Hematopoietic multipotent progenitor cell treated with erythropoietin and hydrocortisone succinate and interleukin-3 and kit ligand, for 8 days (in vitro differentiated cells): ENCODE results near the gene PRPF4.
"Not testable (repeated sequence)": the region's sequence is repeated elsewhere in the genome, so short reads cannot be mapped to it uniquely, and the experiment has no call there.

Experiments used
- DNase-seq: peaks from one replicate; pipeline ENCODE4 v3.0.0-alpha.2; 2015

Gene PRPF4

DNA sequence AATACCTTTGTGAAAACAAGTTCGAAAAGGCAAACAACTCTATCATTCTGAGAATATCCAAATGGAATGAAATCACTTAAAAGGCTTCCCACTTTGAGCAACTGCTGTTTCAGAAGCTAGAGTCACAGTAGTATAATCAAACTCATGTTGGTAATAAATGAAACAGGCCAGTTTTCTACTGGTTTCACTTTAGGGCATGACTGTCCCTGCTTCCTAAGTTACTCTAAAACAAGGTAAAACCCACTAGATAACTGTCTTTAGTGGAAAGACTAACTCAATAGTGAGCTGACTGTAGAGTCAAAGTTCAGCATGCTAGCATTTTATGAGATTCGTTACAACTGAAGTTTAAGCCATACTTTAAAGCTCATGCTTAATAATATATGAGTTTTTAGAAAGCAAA, 6.1 kb upstream of the PRPF4 start:
- DNase-seq, result peak; percentile 6

DNA sequence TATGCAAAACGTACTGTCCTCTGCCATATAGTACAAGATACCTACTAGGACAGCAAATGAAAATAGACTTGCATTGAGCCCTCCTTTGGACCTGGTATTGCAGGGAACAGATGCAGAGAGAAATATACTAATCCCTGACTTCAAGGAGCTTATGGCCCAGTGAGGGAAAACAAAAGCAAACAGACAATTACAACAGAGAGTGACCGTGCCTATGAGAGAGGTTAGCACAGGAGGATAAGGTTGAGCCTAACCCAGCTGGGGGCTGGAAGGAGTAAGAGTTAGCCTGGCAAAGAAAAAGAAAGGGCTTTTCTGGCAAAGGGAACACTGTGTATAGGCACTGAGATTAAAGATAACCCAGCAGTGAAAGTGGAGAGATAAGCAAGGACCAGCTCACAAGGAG, 5.6 kb upstream of the PRPF4 start:
- peak; percentile 44 for DNase-seq

DNA sequence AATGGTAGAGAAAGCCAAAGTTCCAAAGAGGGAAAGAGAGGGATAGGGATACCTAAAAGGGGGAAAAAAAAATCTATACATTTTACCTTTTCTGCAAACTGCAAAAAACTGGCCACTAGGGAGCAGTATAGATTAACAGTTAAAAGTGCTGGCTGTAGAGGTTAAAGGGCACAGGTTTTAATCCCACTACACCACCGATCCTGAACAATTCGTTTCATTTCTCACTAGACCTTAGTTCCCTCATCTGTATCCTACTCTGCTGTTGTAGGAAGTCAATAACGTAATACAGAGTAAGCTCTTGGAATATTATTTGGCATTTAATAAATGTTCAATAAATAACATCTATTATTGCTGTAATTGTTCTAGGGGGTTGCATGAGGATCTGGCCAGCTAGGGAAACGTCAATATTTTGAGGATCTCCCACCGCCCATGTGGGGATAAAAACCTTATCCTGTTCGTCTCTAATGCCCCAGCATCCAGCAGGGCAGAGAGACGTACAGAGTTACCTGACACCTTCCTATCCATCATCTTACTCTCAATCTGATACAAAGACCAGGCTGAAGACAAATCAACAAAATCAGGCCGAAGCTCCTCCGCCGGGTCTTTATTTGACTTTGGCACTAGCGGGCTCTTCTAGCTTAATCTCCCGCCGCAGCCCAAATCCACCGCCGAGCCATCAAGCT, 843 bp upstream of the PRPF4 start:
- DNase-seq, result peak; percentile 82

DNA sequence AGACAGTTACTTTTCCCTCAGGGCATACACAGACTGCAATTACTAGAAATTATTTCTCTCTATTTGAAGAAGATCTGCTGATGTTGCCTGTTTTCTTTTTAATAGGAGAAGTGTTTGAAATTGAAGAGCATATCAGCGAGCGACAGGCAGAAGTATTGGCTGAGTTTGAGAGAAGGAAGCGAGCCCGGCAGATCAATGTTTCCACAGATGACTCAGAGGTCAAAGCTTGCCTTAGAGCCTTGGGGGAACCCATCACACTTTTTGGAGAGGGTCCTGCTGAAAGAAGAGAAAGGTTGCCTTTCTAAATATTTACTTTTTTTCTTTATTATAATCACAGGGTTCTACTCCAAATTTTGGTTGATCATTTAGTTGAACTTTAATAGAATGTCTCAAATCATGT, 3.4 kb downstream of the PRPF4 start:
- no peak for DNase-seq

DNA sequence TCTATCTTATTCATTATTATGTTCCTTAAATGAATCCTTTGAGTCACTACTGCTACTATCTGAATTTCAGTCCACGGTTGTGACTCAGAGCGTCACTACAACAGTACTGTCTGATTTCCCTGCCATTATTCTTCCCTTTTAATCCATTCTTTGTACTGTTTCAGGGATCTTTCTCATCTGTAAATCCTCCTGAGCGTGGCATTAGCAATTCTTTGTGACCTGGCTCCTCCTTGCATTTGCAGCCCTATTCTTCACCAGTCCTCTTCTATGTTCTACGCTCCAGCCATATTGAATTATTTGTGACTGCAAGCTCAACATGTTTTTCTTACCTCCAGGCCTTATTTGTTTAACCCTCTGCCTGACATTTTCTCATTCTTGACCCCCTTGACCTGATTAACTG, 5.9 kb downstream of the PRPF4 start:
- DNase-seq, result no peak

DNA sequence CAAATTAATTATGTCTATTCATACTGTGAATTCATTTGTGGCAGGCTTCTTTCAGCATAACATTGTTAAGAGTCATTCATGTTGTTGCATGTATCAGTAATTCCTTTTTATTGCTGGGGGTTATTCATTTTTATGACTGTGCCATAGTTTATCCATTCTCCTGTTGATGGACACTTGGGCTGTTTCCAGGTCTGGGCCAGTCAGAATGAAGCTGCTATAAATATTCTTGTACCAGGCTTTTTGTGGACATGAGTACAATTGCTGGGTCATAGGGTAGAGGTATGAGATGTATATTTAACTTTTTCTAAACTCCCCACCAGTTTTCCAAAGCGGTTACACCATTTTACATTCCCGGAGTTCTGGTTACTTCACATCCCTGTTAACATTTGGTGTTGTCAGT, 13.6 kb downstream of the PRPF4 start:
- no peak for DNase-seq

DNA sequence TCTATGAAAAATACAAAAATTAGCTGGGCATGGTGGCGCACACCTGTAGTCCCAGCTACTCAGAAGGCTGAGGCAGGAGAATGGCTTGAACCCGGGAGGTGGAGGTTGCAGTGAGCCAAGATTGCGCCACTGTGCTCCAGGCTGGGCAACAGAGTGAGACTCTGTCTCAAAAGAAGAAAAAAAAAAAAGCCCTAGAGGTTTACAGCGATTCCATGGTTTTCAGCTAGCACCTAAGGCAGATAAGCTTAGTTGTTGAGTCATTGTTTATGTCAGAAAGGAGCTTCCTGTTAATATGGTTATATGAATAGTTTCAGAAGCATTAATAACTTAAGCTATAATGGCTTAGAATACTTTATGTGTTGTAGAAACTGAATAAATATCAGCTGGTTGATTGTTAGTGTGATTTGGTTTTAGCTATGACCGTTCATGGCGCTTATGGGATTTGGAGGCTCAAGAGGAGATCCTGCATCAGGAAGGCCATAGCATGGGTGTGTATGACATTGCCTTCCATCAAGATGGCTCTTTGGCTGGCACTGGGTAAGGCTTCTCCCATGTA, 14.7 kb downstream of the PRPF4 start:
- no peak for DNase-seq

DNA sequence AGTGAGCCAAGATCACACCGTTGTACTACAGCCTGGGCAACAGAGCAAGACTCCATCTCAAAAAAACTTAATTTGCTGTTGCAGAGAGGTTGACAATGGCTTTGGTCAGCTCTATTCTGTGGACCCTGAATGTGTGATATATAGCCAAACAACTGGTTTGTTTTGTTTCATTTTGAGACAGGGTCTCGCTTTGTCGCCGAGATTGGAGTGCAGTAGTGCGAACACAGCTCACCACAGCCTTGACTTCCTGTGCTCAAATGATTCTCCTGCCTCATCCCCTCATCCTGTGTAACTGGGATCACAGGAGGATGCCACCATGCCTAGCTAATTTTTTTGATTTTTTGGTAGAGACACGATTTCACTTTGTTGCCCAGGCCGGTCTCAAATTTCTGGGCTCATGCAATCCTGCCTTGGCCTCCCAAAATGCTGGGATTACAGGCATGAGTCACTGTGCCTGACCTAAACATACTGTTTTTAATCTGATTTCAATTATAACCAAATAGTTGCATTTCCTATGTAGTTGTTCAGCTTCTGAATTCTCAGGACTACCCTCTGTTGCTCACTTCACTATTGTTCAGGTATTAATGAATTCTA, 17.9 kb downstream of the PRPF4 start:
- no peak for DNase-seq

DNA sequence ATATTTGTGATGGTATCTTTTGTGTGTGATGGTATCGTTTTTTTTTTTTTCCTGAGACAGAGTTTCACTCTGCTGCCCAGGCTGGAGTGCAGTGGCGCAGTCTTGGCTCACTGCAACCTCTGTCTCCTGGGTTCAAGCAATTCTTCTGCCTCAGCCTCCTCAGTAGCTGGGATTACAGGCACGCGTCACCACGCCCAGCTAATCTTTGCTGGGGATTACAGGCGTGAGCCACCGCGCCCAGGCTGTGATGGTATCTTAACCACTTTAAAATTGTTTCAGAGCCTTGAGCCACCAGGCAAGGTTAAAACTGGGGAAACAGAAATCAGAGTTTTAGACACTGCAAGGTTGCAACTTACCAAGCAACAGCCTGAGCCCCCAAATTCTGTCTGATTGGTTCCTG, 20.8 kb downstream of the PRPF4 start:
- not testable (repeated sequence) for DNase-seq

DNA sequence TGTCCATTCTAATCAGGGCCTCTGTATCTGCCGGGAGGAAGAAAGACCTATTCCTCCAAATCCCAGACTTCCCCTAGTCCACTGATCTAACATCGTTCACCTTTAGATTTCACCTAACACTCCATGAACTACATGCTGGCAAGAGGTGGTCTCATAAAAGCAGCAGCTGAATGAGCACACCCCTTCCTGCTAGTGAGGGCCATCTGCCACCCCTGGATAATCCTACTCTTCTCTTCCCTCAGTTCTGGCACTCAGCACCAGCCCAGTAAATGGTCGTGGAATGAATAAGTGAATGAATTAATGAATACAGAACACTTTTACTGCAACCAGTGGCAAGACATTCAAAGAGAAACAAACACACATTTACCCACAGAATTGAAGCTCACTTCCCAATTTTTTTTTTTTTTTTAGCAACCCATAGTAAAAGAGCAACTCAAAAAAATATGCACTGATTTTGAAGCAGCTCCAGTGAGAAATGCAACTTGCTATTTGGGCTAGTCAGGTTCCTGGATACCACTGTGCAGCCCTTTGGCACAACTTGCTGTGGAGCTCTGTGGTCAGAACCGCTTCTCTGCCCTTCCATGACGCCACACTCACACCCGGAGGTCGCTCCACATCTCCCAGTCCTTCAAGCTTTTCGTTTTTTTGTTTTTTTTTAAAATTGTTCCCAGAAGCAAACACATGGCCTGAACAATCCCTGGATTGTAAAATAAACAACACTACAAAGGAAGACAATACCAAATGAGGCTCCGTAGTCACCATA, 21.5 kb downstream of the PRPF4 start:
- no peak for DNase-seq

DNA sequence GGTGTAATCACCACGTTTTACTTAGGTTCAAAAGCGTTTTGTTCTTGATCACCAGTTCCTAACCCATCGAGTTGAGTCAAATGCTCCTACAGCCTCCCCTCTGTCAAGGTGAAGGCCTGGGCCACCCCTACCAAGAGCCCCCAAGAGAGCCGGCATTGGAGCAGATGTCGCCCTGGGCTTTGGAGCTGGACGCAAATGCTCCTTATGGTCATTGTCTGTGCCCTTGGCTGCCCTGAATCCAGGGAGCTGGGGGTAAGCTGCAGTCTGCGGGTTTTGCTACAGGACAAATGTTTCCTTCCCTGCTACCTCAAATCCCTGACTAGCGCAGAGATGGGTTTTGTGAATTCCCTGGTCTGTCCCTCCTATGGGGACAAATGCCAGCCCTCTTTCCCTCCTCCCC, 22.9 kb downstream of the PRPF4 start:
- no peak for DNase-seq

DNA sequence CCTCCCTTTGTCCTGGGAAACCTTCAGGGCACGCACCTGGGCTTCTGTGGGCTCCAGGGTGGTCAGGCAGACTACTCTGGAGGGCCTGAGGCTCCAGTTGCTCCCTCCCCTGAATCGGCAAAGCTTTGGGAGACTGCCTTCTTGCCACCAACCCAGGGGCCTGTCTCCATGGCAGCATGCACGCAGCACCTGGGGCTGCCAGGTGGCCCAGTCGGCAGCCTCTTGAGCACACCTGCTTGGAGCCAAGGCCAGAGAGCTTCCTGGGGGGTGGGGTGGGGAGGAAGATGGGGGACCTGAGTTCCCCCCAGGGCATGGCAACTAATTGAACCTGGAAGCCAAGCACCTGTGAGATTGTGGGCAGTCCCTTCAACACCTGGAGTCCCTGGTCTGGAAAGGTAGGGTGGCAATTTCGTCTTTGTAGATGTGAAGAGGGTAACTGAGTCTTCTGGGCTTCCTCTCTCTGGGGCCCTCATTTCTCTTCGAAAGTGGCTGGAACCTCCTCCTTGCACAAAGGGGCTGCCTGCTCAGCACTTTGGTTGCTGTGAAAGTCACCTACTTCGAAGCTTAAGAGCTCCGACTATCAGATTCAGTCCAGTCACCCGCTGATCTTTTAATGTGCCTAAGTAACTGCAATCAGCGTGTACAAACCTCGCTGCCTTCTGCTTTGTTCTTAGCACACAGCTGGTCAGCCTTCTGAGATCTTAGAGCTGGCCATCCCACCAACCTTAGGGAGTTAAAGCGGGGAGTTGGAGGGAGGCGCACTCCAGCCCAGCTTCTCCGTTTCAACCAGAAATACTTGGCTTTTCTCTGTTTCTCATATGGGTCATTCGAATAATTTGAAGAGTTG, 23.7 kb downstream of the PRPF4 start:
- DNase-seq, result no peak

DNA sequence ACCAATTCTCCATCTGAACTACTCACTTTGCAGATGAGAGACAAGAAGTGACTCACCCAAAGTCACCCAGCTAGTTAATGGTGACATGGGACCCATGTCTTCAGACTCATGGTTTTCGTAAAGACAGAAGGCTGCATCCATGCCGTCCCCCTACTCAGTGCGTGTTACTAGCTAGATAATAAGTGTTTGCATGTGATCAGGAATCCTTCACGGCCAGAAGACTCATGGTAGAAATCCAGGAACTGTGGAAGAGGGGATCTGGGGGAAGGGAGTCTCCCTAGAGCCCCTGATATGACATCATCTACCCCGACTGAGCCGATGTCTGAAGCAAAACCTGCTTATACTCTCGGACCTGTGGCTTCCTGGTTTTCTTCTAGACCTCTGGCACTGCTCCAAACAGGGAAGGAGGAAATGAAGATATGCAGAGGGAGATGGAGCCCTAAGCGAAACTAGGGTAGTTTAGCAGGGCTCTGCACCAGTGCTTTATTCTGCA, 24.4 kb downstream of the PRPF4 start:
- peak; percentile 74 for DNase-seq

DNA sequence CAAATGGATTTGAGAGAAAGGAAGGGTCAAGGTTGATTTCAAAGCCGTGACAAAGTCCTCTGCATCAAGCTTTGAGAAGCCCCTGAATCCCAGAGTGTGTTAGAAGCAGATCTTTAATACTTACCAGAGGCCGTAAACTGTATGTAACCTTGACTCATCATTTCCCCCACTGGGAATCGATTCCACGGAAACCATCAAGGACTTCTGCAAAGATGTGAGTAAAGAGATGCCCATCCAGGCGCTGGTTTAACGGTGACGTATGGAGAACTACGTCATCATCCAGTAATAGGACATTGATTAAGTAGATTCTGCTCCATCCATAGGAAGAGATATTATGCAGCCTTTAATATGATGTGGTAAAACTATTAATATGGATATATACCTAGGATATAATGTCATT, 26.1 kb downstream of the PRPF4 start:
- DNase-seq, result no peak

DNA sequence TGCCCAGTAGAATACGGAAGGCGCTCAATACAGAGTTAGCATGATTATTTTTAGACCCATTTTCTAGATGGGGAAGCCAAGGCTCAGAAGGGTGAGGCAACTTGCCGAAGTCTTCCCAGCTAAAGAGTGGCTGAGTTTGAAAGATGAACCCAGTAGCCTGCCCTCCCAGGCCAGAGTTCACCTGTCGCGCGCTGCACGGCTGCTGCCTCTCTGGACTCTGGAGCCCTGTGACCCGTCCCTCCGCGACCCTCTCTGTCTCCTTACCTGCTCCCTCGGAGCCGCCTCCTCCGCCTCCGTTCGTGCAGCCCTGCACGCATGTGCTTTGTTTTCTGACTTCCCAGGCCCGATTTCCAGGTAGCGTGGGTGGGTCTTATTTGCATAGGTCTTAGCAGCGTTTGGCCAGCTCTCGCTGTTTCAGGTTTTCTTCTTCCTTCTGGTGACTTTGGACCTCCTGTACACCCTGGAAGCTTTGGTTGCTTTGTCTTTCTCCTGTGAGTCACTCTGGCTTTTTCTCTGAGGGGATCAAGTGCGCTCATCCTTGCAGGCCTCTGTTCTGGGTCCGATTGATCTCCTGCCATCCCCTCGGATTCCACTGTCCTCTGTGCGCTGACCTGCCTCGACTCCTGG, 27.4 kb downstream of the PRPF4 start, which contains the start of gene RNF183:
TSS of gene RNF183 (minus strand) at position 585 of the 627 bp plus-strand sequence. CDS start 5,192 bp downstream, outside the sequence.
- no peak for DNase-seq

DNA sequence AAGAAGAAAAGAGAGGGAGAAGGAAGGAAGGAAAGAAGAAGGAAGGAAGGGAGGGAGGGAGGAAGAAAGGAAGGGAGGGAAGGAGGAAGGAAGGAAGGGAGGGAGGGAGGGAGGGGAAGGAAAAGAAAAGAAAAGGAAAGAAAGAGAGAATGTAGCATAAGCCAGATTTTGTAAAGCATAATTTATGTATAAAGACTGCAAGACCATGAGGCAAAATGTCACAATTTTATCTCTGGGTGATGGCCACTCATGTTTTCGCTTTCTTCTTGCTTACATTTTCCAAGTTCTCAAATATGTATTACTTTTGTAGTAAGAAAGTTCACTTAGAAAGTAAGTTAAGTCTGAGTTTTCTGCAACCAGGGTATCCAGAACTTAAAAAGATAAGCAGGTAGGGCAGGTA, 31.1 kb downstream of the PRPF4 start:
- DNase-seq, result no peak

DNA sequence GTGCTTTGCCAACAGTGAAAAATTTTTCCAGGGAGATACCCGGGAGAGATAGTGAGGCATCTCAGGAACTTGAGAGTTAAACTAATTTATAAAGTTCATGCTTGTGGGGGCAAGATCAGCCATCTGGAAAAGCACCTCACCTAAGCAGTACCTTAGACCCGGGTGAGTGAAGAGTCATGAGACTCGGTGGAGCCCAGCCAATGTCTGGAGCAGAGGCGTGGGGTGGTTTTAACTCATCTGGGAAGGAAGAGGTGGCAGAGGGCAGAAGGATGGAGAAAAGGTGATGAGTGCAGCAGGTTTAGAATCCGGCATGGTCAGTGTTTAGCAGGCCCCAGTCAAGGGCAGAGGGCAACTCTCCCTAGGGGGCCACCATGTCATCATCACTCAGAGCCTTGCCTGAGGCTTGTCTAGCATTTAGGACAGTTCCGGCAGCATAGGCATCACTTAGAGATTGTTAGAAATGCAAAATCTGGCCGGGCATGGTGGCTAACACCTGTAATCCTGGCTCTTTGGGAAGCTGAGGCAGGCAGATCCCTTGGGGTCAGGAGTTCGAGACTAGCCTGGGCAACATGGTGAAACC, 32.0 kb downstream of the PRPF4 start:
- no peak for DNase-seq

DNA sequence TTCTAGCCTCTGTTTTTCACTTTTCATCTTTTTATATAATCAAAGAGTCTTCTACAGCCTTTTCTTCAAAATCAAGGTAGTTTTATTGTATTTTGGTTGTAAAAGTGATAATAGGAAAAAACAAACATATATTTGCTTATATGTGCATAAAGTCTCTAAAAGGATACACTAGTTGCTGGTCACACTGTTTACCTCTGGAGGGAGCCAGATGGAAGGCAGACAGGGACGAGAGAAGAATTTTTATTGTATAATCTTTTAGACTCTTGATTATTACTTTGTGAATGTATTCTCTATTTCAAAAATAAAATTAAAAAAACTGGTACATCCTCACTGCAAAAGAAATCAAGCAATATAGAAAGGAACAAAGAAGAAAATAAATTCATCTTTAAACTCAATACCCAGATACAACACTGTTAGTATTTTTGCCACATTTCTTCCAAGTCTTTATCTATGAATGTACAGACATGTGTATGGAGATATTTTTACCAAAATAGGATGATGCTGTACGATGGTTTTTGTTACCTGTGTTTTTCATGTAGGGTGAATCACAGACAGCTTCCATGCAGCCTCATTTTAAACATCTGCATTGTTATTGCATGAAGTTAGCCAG, 33.9 kb downstream of the PRPF4 start:
- peak; percentile 79 for DNase-seq

DNA sequence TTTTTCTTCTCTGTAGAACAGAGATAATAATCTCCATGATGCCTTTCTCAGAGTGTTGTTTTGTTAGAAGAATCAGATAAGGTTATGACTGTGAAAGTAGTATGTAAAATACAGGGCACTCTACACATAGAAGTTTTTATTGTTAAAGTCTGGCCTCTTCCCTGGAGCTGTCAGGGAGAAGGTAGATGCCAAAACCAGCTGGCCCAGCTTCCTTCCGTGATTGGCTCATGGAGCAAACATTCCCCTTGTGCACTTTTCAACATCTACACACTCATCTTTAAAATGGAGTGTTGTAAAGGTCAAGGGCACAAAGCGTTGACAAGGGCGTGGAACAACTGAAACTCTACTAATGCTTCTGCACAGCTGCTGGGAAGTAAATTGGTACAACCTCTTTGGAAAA, 35.1 kb downstream of the PRPF4 start:
- no peak for DNase-seq

DNA sequence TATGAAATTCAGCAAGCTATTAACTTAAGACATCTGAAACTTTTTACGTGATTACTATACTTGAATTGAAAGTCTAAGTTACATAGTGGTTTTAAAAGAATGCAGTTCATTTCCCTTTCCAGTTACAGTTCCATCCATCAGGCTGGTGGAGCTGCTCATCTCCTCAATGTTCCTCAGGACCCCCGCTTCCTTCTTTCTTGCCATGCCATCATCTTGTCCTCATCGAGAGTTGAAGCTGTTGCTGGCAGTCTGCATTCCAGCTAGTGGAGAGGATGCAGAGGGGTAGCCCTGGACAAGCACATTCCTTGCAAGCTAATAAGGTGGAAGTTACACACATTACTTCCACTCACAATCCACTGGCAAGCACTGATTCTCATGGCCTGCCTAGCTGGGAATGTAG, 36.5 kb downstream of the PRPF4 start:
- DNase-seq, result no peak

DNA sequence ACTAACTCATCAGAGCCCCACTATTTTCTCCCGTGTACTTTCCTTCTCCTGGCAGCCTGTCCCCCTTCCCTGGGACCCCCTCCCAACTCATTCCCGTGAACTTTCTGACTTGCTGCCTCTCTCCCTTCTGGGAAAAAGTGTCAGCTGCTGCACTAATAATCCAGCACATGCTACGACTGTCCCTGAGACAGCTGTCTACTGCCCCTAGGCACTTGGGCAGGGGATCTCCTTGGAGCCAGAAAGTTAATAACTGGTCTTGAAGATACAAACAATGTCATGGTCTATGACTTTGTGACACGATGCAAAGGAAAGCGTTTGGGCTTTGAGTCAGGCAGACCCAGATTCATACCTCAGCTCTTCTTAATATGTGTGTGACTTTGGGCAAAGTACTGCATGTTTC, 37.8 kb downstream of the PRPF4 start:
- DNase-seq, result no peak
